ENCODE results near the gene SPTBN1. TPM values are rescaled to one million over a fixed set of nuclear protein-coding genes. Genes with fewer than 3 reads are reported as not detected.

SPTBN1 gene
- total and polyA plus RNA-seq, 2 of the 13 experiments (the other 11 are each of a cell fraction or from before 2014, with no cell fraction given): 123 to 299 TPM

- Histone ChIP-seq H3K4me3 (replicated peaks in 1 of 3; ENCODE audit: insufficient read depth in 1 of 3, low read depth in 2 of 3, low read length in 3 of 3) (no peak overlapping the region), H4K20me1 (ENCODE audit: insufficient read depth, low read length) (peaks cover 21% of the 10 kb centered on the region), H3K27me3 (ENCODE audit: control insufficient read depth in 1 of 2, insufficient read depth in 2 of 2, low read length in 2 of 2) (no peaks in the 10 kb centered on the region), H3K4me2 (ENCODE audit: low read depth, low read length) (no peak overlapping the region), H3K9me3 (ENCODE audit: low read length) (no peaks in the 10 kb centered on the region), H3K36me3 (replicated peaks in 1 of 2; ENCODE audit: control insufficient read depth in 1 of 2, insufficient read depth in 2 of 2, low read length in 2 of 2) (peaks cover 75 to 97% of the 10 kb centered on the region in 2 experiments), H3K27ac (ENCODE audit: extremely low read length, insufficient read depth, low read length) (no peak overlapping the region), H2AFZ (ENCODE audit: low read length) (no peak overlapping the region), H3K4me1 (ENCODE audit: insufficient read depth, low read length) (peaks cover 21% of the 10 kb centered on the region), H3K79me2 (ENCODE audit: insufficient read depth, low read length) (peaks cover 10% of the 10 kb centered on the region), H3K9ac (ENCODE audit: insufficient read depth, low read depth, low read length) (no peak overlapping the region)
- CTCF ChIA-PET (ENCODE audit: low intra/inter-chr PET ratio, low total read pairs): no interaction called here
- intact Hi-C loops (cut with micrococcal nuclease; ENCODE audit: unreplicated experiment): loop anchor here (5.0 kb wide), 1 partner anchor 122 kb away; no protein-coding TSS in a partner anchor
- POLR2A ChIA-PET: no interaction called here
- no TSS peak for BruUV-seq (replicated peaks)
- FAIRE-seq (no peak), ATAC-seq (no peak), DNase-seq (ENCODE audit: low spot score) (no peak)
- no peak for TF ChIP-seq ZBTB21 (CRISPR knock-in tag; IDR thresholded peaks at IDR 0.05)
- peak; percentile 98 for TF ChIP-seq RBM22 (optimal IDR thresholded peaks at IDR 0.05; ENCODE audit: low read length)
- TF ChIP-seq RARA (CRISPR knock-in tag; IDR thresholded peaks at IDR 0.05): 0 out of 2 replicates have a peak, but pooled peaks have one; percentile 22
- WGBS (ENCODE audit: low lambda C conversion rate): 97% methylated on average over 4 of the region's 4 CpGs
- in situ Hi-C loops (cut with HindIII; ENCODE audit: extremely low pct_ligation_motif_present, low pct_unique_long_range_greater_than_20kb): no loop called here
Measured at GRCh38 chr2:54644236-54644635, 188.1 kb downstream of the SPTBN1 start.

GRCh38 chr2:54646170-54646927 is 190.2 kb downstream of the SPTBN1 start:
- Histone ChIP-seq H3K79me2 (ENCODE audit: insufficient read depth, low read length) (peaks cover 3% of the 10 kb centered on the region), H3K4me3 (replicated peaks in 1 of 3; ENCODE audit: insufficient read depth in 1 of 3, low read depth in 2 of 3, low read length in 3 of 3) (no peak overlapping the region), H3K4me2 (ENCODE audit: low read depth, low read length) (no peak overlapping the region), H3K27ac (ENCODE audit: extremely low read length, insufficient read depth, low read length) (no peak overlapping the region), H3K36me3 (replicated peaks in 1 of 2; ENCODE audit: control insufficient read depth in 1 of 2, insufficient read depth in 2 of 2, low read length in 2 of 2) (peaks cover 70 to 97% of the 10 kb centered on the region in 2 experiments), H3K9me3 (ENCODE audit: low read length) (no peaks in the 10 kb centered on the region), H3K9ac (ENCODE audit: insufficient read depth, low read depth, low read length) (no peak overlapping the region), H2AFZ (ENCODE audit: low read length) (no peak overlapping the region), H3K27me3 (ENCODE audit: control insufficient read depth in 1 of 2, insufficient read depth in 2 of 2, low read length in 2 of 2) (no peaks in the 10 kb centered on the region), H3K4me1 (ENCODE audit: insufficient read depth, low read length) (no peaks in the 10 kb centered on the region; the same call in 1 of the 2 replicates), H4K20me1 (ENCODE audit: insufficient read depth, low read length) (peaks cover 15% of the 10 kb centered on the region; the same call in 1 of the 2 replicates)
- POLR2A ChIA-PET: interaction anchor here (0.6 kb wide), 1 partner anchor 117 kb away, joined by 3 read pairs; no protein-coding TSS in a partner anchor
- 97% methylated on average over 16 of the region's 16 CpGs for WGBS (ENCODE audit: low lambda C conversion rate)
- TF ChIP-seq PHF21A (CRISPR knock-in tag; IDR thresholded peaks at IDR 0.05): no peak
- no peak for TF ChIP-seq SALL2 (CRISPR knock-in tag; IDR thresholded peaks at IDR 0.05)
- TF ChIP-seq MEIS2 (CRISPR knock-in tag; IDR thresholded peaks at IDR 0.05): no peak
- TF ChIP-seq RFX1 (IDR thresholded peaks at IDR 0.05): no peak
- peak; percentile 55; the same call in 1 of the 2 replicates for TF ChIP-seq ZBTB38 (CRISPR knock-in tag; IDR thresholded peaks at IDR 0.05)
- peak; percentile 72 for TF ChIP-seq AGO2 (optimal IDR thresholded peaks at IDR 0.05; ENCODE audit: low read depth, low read length)
- TF ChIP-seq ZBTB42 (CRISPR knock-in tag; IDR thresholded peaks at IDR 0.05): no peak
- TF ChIP-seq ZNF883 (CRISPR knock-in tag; IDR thresholded peaks at IDR 0.05; ENCODE audit: not compliant biosample characterization): no peak
- TF ChIP-seq, protein P1, sequence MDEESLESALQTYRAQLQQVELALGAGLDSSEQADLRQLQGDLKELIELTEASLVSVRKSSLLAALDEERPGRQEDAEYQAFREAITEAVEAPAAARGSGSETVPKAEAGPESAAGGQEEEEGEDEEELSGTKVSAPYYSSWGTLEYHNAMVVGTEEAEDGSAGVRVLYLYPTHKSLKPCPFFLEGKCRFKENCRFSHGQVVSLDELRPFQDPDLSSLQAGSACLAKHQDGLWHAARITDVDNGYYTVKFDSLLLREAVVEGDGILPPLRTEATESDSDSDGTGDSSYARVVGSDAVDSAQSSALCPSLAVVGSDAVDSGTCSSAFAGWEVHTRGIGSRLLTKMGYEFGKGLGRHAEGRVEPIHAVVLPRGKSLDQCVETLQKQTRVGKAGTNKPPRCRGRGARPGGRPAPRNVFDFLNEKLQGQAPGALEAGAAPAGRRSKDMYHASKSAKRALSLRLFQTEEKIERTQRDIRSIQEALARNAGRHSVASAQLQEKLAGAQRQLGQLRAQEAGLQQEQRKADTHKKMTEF (CRISPR knock-in tag; IDR thresholded peaks at IDR 0.05): no peak
- peak; percentile 43 for TF ChIP-seq RBM22 (optimal IDR thresholded peaks at IDR 0.05; ENCODE audit: low read length)
- TF ChIP-seq ZNF737 (CRISPR knock-in tag; IDR thresholded peaks at IDR 0.05; ENCODE audit: borderline replicate concordance): no peak
- TF ChIP-seq MXD3 (CRISPR knock-in tag; IDR thresholded peaks at IDR 0.05): 0 out of 2 replicates have a peak, but pooled peaks have one; percentile 42
- TF ChIP-seq ZNF143 (CRISPR knock-in tag; IDR thresholded peaks at IDR 0.05): no peak
- TF ChIP-seq ZNF333 (CRISPR knock-in tag; IDR thresholded peaks at IDR 0.05; ENCODE audit: borderline replicate concordance): no peak
- BruUV-seq (replicated peaks): no TSS peak
- DNase-seq (ENCODE audit: low spot score) (no peak), ATAC-seq (no peak), FAIRE-seq (no peak)
- in situ Hi-C loops (cut with HindIII; ENCODE audit: extremely low pct_ligation_motif_present, low pct_unique_long_range_greater_than_20kb) (no loop called here), intact Hi-C loops (cut with micrococcal nuclease; ENCODE audit: unreplicated experiment) (no loop called here)
- CTCF ChIA-PET (ENCODE audit: low intra/inter-chr PET ratio, low total read pairs): no interaction called here
